Neuronal stem cell (in vitro differentiated cells): ENCODE measurements around the gene DRD1.

Source experiments
- DNase-seq: peaks from one replicate; pipeline ENCODE4 v3.0.0-alpha.2; 2013; ENCODE audit warnings: low spot score
- H2AFZ ChIP-seq: one replicate; pipeline ENCODE4 v1.6.1; 2013; ENCODE audit warnings: mild to moderate bottlenecking, low read length, inconsistent platforms
- H2AK5ac ChIP-seq: 2 replicates; pipeline ENCODE4 v1.6.1; 2013; ENCODE audit warnings: low read depth, mild to moderate bottlenecking, inconsistent platforms, low read length, moderate library complexity, mixed read lengths
- H2BK120ac ChIP-seq: 2 replicates; pipeline ENCODE4 v1.6.1; 2013; ENCODE audit warnings: low read depth, mild to moderate bottlenecking, inconsistent platforms, low read length, moderate library complexity, mixed read lengths
- H2BK12ac ChIP-seq: one replicate; pipeline ENCODE4 v1.6.1; 2013; ENCODE audit warnings: low read length, inconsistent platforms
- H2BK15ac ChIP-seq: 2 replicates; pipeline ENCODE4 v1.6.1; 2013; ENCODE audit warnings: mild to moderate bottlenecking, low read length, inconsistent platforms, mixed read lengths
- H2BK5ac ChIP-seq: one replicate; pipeline ENCODE4 v1.6.1; 2013; ENCODE audit warnings: inconsistent platforms, mild to moderate bottlenecking, low read length, moderate library complexity
- H3K14ac ChIP-seq: one replicate; pipeline ENCODE4 v1.6.1; 2013; ENCODE audit warnings: low read length, inconsistent platforms
- H3K18ac ChIP-seq: 2 replicates; pipeline ENCODE4 v1.6.1; 2013; ENCODE audit warnings: low read length, inconsistent platforms
- H3K23ac ChIP-seq: 2 replicates; pipeline ENCODE4 v1.6.1; 2013; ENCODE audit warnings: low read depth, mild to moderate bottlenecking, mixed read lengths, low read length, inconsistent platforms; ENCODE audit not compliant: poor library complexity
- H3K27ac ChIP-seq: replicated peaks from 3 replicates; pipeline ENCODE4 v1.5.1; 2013; ENCODE audit warnings: low read length, inconsistent platforms
- H3K27me3 ChIP-seq, 3 experiments: 2 replicates each; pipeline ENCODE4 v1.6.1; 2013; ENCODE audit warnings: low read length in 3 of 3, mild to moderate bottlenecking in 2 of 3, inconsistent platforms in 1 of 3, low read depth in 1 of 3, mixed read lengths in 1 of 3, moderate library complexity in 1 of 3; ENCODE audit not compliant: control insufficient read depth in 3 of 3, insufficient read depth in 3 of 3
- H3K36me3 ChIP-seq, 2 donors: replicated peaks in 1 of 2; 2 replicates each; pipeline ENCODE4 v1.6.1; 2013; ENCODE audit warnings: low read length in 2 of 2; ENCODE audit not compliant: control insufficient read depth in 2 of 2, insufficient read depth in 2 of 2
- H3K4ac ChIP-seq: 2 replicates; pipeline ENCODE4 v1.6.1; 2013; ENCODE audit warnings: inconsistent platforms, mild to moderate bottlenecking, low read length, moderate library complexity
- H3K4me1 ChIP-seq, 2 donors: 1 replicate in 1 of 2; 2 replicates in 1 of 2; pipeline ENCODE4 v1.6.1; 2013; ENCODE audit warnings: low read length in 2 of 2, low read depth in 1 of 2; ENCODE audit not compliant: control insufficient read depth in 2 of 2, insufficient read depth in 1 of 2
- H3K4me2 ChIP-seq: one replicate; pipeline ENCODE4 v1.6.1; 2013; ENCODE audit warnings: mild to moderate bottlenecking, low read length, inconsistent platforms; ENCODE audit not compliant: insufficient read depth, poor library complexity, severe bottlenecking
- H3K4me3 ChIP-seq, 2 donors: 2 replicates each; pipeline ENCODE4 v1.5.1; 2013; ENCODE audit warnings: low read length in 2 of 2, mild to moderate bottlenecking in 2 of 2, inconsistent platforms in 1 of 2, moderate library complexity in 1 of 2
- H3K79me1 ChIP-seq: one replicate; pipeline ENCODE4 v1.6.1; 2013; ENCODE audit warnings: low read depth, mild to moderate bottlenecking, inconsistent platforms, low read length, moderate library complexity
- H3K9ac ChIP-seq: one replicate; pipeline ENCODE4 v1.6.1; 2013; ENCODE audit warnings: mild to moderate bottlenecking, low read depth, low read length, inconsistent platforms; ENCODE audit not compliant: poor library complexity
- H3K9me3 ChIP-seq, 2 donors: replicated peaks in 1 of 2; 2 replicates each; pipeline versions ENCODE3 to v1.6.1; 2013; ENCODE audit warnings: low read length in 2 of 2, mild to moderate bottlenecking in 2 of 2, inconsistent platforms in 1 of 2, low read depth in 1 of 2, mixed read lengths in 1 of 2, moderate library complexity in 1 of 2; ENCODE audit not compliant: control insufficient read depth in 2 of 2, insufficient read depth in 1 of 2
- H4K8ac ChIP-seq: one replicate; pipeline ENCODE4 v1.6.1; 2013; ENCODE audit warnings: low read depth, mild to moderate bottlenecking, inconsistent platforms, low read length, moderate library complexity
- H4K91ac ChIP-seq: one replicate; pipeline ENCODE4 v1.6.1; 2013; ENCODE audit warnings: low read length, low read depth, mild to moderate bottlenecking, inconsistent platforms; ENCODE audit not compliant: poor library complexity
- WGBS, 2 donors: extraction: QIAGEN DNeasy Blood & Tissue Kit; methylation state at CpG; one replicate each; pipeline ENCODE4 v1.1.7; 2013; ENCODE audit warnings: missing lambda C conversion rate in 2 of 2, mixed read lengths in 1 of 2; ENCODE audit not compliant: insufficient read length in 2 of 2, insufficient replicate concordance in 1 of 2; ENCODE audit errors: extremely low coverage in 2 of 2; 5-methylcytosine and 5-hydroxymethylcytosine counted together

The DRD1 gene

GRCh38 chr5:175464942-175465233 lies 20.9 kb upstream of the DRD1 start:
- Histone ChIP-seq H3K14ac (no peak overlapping the region), H4K91ac (no peak overlapping the region), H3K79me1 (no peaks in the 10 kb centered on the region), H3K36me3 (no peaks in the 10 kb centered on the region), H3K4me1 (peaks cover 0 to 1% of the 10 kb centered on the region in 2 donors), H4K8ac (no peak overlapping the region), H3K27ac (no peak overlapping the region), H2BK5ac (no peak overlapping the region), H3K9ac (no peak overlapping the region), H2AK5ac (no peak overlapping the region), H2BK120ac (no peak overlapping the region), H3K27me3 (peaks cover 0 to 43% (median 0%) of the 10 kb centered on the region in 3 experiments), H3K23ac (no peak overlapping the region), H3K4ac (no peak overlapping the region), H3K9me3 (no peaks in the 10 kb centered on the region), H2BK12ac (no peak overlapping the region), H2BK15ac (no peak overlapping the region), H3K18ac (no peak overlapping the region), H3K4me2 (no peak overlapping the region), H2AFZ (peak overlapping the region; percentile 54), H3K4me3 (no peak overlapping the region)
- no CpG with 5 or more reads among the region's 3 CpGs for WGBS, 2 donors
- DNase-seq: no peak

- Histone ChIP-seq H4K91ac (no peak overlapping the region), H3K27me3 (peaks cover 0 to 37% (median 0%) of the 10 kb centered on the region in 3 experiments), H3K9ac (no peak overlapping the region), H3K4ac (no peak overlapping the region), H3K36me3 (no peaks in the 10 kb centered on the region), H3K18ac (no peak overlapping the region), H3K14ac (no peak overlapping the region), H3K9me3 (no peaks in the 10 kb centered on the region), H4K8ac (no peak overlapping the region), H2BK15ac (no peak overlapping the region), H3K4me2 (no peak overlapping the region), H2BK5ac (no peak overlapping the region), H2BK12ac (no peak overlapping the region), H3K27ac (no peak overlapping the region), H2AK5ac (no peak overlapping the region), H3K23ac (no peak overlapping the region), H3K79me1 (no peaks in the 10 kb centered on the region), H3K4me3 (no peak overlapping the region), H2BK120ac (no peak overlapping the region), H3K4me1 (peaks cover 0 to 1% of the 10 kb centered on the region in 2 donors), H2AFZ (peak overlapping the region; percentile 54)
- DNase-seq: no peak
- no CpG with 5 or more reads among the region's 11 CpGs for WGBS, 2 donors
Measured at GRCh38 chr5:175464074-175464941, 20.3 kb upstream of the DRD1 start.

GRCh38 chr5:175463641-175464040 lies 19.7 kb upstream of the DRD1 start:
- Histone ChIP-seq H3K79me1 (no peaks in the 10 kb centered on the region), H2BK12ac (no peak overlapping the region), H3K23ac (no peak overlapping the region), H3K4me2 (no peak overlapping the region), H3K9ac (no peak overlapping the region), H3K18ac (no peak overlapping the region), H3K27ac (no peak overlapping the region), H3K14ac (no peak overlapping the region), H3K9me3 (no peaks in the 10 kb centered on the region), H3K27me3 (peaks cover 0 to 34% (median 0%) of the 10 kb centered on the region in 3 experiments), H2AFZ (no peak overlapping the region), H2BK120ac (no peak overlapping the region), H4K91ac (no peak overlapping the region), H4K8ac (no peak overlapping the region), H3K36me3 (no peaks in the 10 kb centered on the region), H3K4ac (no peak overlapping the region), H2BK15ac (no peak overlapping the region), H2AK5ac (no peak overlapping the region), H3K4me1 (peaks cover 0 to 1% of the 10 kb centered on the region in 2 donors), H2BK5ac (no peak overlapping the region), H3K4me3 (no peak overlapping the region)
- no peak for DNase-seq
- WGBS, 2 donors: no CpG with 5 or more reads among the region's 3 CpGs

GRCh38 chr5:175461370-175461769 lies 17.4 kb upstream of the DRD1 start:
- H2AK5ac ChIP-seq: no peak overlapping the region
- no peaks in the 10 kb centered on the region for H3K9me3 ChIP-seq
- H3K36me3 ChIP-seq: no peaks in the 10 kb centered on the region
- H3K18ac ChIP-seq: no peak overlapping the region
- no peak overlapping the region for H3K23ac ChIP-seq
- H3K9ac ChIP-seq: no peak overlapping the region
- no peak overlapping the region for H2BK12ac ChIP-seq
- H2AFZ ChIP-seq: no peak overlapping the region
- no peak overlapping the region for H4K91ac ChIP-seq
- peaks cover 0 to 21% (median 0%) of the 10 kb centered on the region in 3 experiments for H3K27me3 ChIP-seq
- H3K79me1 ChIP-seq: no peaks in the 10 kb centered on the region
- no peak overlapping the region for H3K14ac ChIP-seq
- H3K4ac ChIP-seq: no peak overlapping the region
- H4K8ac ChIP-seq: no peak overlapping the region
- no peak overlapping the region for H2BK5ac ChIP-seq
- H2BK15ac ChIP-seq: no peak overlapping the region
- H3K4me3 ChIP-seq: peak overlapping the region in 1 of 2 donors; percentile 20
- H3K4me2 ChIP-seq: no peak overlapping the region
- H2BK120ac ChIP-seq: no peak overlapping the region
- no peak for DNase-seq
- H3K4me1 ChIP-seq: peaks cover 0 to 1% of the 10 kb centered on the region in 2 donors
- WGBS, 2 donors: no CpG with 5 or more reads among the region's 13 CpGs
- no peak overlapping the region for H3K27ac ChIP-seq
